Fibroblast of lung (primary cell): ENCODE measurements around the gene VPS11.

Experiments used
- EZH2 ChIP-seq: IDR thresholded peaks from 2 replicates; pipeline ENCODE4 v1.5.1; 2012; ENCODE audit warnings: low read length, control low read depth, mild to moderate bottlenecking; ENCODE audit errors: missing control alignments
- TF ChIP-seq, protein P1 (sequence below), 2 donors: IDR thresholded peaks in 1 of 2; conservative IDR thresholded peaks in 1 of 2; 1 replicate in 1 of 2; 2 replicates in 1 of 2; pipeline ENCODE4 v1.5.1; 2011 to 2012; ENCODE audit warnings: low read length in 2 of 2, control low read depth in 1 of 2, inconsistent platforms in 1 of 2, low read depth in 1 of 2, mild to moderate bottlenecking in 1 of 2

GRCh38 chr11:119031912-119032280, 35.7 kb upstream of the VPS11 start:
- TF ChIP-seq, protein P1, sequence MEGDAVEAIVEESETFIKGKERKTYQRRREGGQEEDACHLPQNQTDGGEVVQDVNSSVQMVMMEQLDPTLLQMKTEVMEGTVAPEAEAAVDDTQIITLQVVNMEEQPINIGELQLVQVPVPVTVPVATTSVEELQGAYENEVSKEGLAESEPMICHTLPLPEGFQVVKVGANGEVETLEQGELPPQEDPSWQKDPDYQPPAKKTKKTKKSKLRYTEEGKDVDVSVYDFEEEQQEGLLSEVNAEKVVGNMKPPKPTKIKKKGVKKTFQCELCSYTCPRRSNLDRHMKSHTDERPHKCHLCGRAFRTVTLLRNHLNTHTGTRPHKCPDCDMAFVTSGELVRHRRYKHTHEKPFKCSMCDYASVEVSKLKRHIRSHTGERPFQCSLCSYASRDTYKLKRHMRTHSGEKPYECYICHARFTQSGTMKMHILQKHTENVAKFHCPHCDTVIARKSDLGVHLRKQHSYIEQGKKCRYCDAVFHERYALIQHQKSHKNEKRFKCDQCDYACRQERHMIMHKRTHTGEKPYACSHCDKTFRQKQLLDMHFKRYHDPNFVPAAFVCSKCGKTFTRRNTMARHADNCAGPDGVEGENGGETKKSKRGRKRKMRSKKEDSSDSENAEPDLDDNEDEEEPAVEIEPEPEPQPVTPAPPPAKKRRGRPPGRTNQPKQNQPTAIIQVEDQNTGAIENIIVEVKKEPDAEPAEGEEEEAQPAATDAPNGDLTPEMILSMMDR (conservative IDR thresholded peaks at IDR 0.05 in 1 of 2, IDR thresholded peaks at IDR 0.05 in 1 of 2; ENCODE audit: low read depth in 1 of 2, low read length in 2 of 2): no peak
- no peak for TF ChIP-seq EZH2
